ENCODE results near the gene RTRAF.

GRCh38 chr14:52000696-52001095, 11.3 kb downstream of the RTRAF start:
- TF ChIP-seq CTCF (IDR thresholded peaks at IDR 0.05; ENCODE audit: control extremely low read depth in 1 of 3, insufficient read depth in 1 of 3, low read depth in 1 of 3, low read length in 3 of 3) = no peak
- TF ChIP-seq POLR2A (IDR thresholded peaks at IDR 0.05; ENCODE audit: control extremely low read depth in 1 of 2, low read depth in 2 of 2, low read length in 2 of 2) = no peak
- no peak for TF ChIP-seq RAD21 (IDR thresholded peaks at IDR 0.05 in 1 of 2, conservative IDR thresholded peaks at IDR 0.05 in 1 of 2; ENCODE audit: low read depth in 2 of 2, low read length in 2 of 2)
- TF ChIP-seq CHD1 (IDR thresholded peaks at IDR 0.05; ENCODE audit: low read depth, low read length) = no peak
- TF ChIP-seq MAFK (IDR thresholded peaks at IDR 0.05; ENCODE audit: low read depth, low read length) = no peak
- no peak for TF ChIP-seq RBBP5 (IDR thresholded peaks at IDR 0.05; ENCODE audit: borderline replicate concordance, low read depth, low read length)
- no peak for TF ChIP-seq KDM5A (IDR thresholded peaks at IDR 0.05; ENCODE audit: low read length)
- no peak for TF ChIP-seq TAF1 (IDR thresholded peaks at IDR 0.05; ENCODE audit: low read depth, low read length)
- no peak for TF ChIP-seq CEBPB (IDR thresholded peaks at IDR 0.05; ENCODE audit: low read depth, low read length)
- no peak for TF ChIP-seq GABPA (IDR thresholded peaks at IDR 0.05; ENCODE audit: borderline replicate concordance, insufficient read depth, low read length)
- no peak for TF ChIP-seq EP300 (IDR thresholded peaks at IDR 0.05; ENCODE audit: borderline replicate concordance in 1 of 2, low read depth in 2 of 2, low read length in 2 of 2)
- no peak for TF ChIP-seq POLR2AphosphoS5 (IDR thresholded peaks at IDR 0.05; ENCODE audit: low read depth, low read length)

Measured in H1 (cell line).